HG03469 (cell line): Measurements from ENCODE around the gene CWH43.
"Not testable (repeated sequence)": the region's sequence is repeated elsewhere in the genome, so short reads cannot be mapped to it uniquely, and the experiment has no call there.

Source experiments
- ATAC-seq: cut with Tn5 transposase; IDR thresholded peaks from one replicate; pipeline ENCODE4 v1.9.1; 2021; ENCODE audit warnings: mild to moderate bottlenecking, moderate library complexity, moderate number of reproducible peaks; ENCODE audit not compliant: unreplicated experiment

The CWH43 gene

GRCh38 chr4:49096215-49096614 is 110.1 kb downstream of the CWH43 start:
- not testable (repeated sequence) for ATAC-seq

DNA sequence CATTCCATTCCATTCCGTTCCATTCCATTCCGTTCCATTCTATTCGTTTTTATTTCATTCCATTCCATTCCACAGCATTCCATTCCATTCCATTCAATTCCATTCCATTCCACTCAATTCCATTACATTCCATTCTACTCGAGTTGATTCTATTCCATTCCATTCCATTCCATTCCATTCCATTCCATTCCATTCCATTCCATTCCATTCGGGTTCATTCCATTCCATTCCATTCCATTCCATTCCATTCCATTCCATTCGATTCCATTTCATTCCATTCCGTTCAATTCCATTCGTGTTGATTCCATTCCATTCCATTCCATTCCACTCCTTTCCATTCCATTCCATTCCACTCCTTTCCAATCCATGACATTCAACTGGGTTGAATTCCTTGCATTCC is 110.6 kb downstream of the CWH43 start:
- ATAC-seq, result peak; percentile 29

GRCh38 chr4:49097071-49097470 is 111.0 kb downstream of the CWH43 start:
- ATAC-seq, result not testable (repeated sequence)

- not testable (repeated sequence) for ATAC-seq
These were observed 111.4 kb downstream of the CWH43 start for GRCh38 chr4:49097505-49097904.

- not testable (repeated sequence) for ATAC-seq
These were observed 112.1 kb downstream of the CWH43 start for GRCh38 chr4:49098034-49098759.

DNA sequence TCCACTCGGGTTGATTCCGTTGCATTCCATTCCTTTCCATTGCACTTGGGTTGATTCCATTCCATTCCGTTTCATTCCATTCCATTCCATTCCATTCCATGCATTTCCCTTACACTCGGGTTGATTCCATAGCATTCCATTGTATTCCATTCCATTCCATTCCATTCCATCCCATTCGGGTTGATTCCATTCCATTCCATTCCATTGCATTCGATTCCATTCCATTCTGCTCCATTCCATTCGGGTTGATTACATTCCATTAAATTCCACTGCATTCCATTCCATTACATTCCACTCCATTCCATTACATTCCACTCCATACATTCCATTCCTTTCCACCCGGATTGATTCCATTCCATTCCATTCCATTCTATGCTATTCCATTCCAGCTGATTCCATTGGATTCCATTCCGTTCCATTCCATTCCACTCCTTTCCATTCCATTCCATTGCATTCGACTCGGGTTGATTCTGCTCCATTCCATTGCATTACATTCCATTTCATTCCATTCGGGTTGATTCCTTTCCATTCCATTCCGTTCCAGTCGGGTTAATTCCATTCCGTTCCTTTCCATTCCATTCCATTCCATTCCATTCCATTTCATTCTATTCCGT is 113.9 kb downstream of the CWH43 start:
- ATAC-seq, result not testable (repeated sequence)

- ATAC-seq, result not testable (repeated sequence)
These were observed 116.3 kb downstream of the CWH43 start for GRCh38 chr4:49102344-49102898.

- ATAC-seq, result peak; percentile 18
These were observed 117.5 kb downstream of the CWH43 start for GRCh38 chr4:49103436-49104136.

DNA sequence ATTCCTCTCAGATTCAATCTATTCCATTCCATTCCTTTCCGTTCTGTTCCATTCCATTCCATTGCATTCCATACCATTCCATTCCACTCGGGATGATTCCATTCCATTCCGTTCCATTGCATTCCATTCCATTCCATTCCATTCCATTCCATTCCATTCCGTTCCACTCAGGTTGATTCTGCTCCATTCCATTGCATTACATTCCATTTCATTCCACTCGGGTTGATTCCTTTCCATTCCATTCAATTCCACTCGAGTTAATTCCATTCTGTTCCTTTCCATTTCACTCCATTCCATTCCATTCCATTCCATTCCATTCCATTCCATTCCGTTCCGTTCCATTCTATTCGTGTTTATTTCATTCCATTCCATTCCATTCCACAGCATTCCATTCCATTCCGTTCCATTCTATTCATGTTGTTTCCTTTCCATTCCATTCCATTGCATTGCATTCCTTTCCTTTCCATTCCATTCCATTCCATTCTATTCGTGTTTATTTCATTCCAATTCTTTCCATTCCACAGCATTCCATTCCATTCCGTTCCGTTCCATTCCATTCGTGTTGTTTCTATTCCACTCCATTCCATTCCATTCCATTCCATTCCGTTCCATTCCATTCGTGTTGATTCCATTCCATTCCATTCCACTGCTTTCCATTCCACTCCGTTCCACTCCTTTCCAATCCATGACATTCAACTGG is 118.3 kb downstream of the CWH43 start:
- not testable (repeated sequence) for ATAC-seq

- not testable (repeated sequence) for ATAC-seq
These were observed 119.3 kb downstream of the CWH43 start for GRCh38 chr4:49105248-49105904.

GRCh38 chr4:49107262-49107661 is 121.2 kb downstream of the CWH43 start:
- ATAC-seq, result not testable (repeated sequence)

GRCh38 chr4:49108183-49108978 is 122.3 kb downstream of the CWH43 start:
- ATAC-seq, result peak; percentile 23

DNA sequence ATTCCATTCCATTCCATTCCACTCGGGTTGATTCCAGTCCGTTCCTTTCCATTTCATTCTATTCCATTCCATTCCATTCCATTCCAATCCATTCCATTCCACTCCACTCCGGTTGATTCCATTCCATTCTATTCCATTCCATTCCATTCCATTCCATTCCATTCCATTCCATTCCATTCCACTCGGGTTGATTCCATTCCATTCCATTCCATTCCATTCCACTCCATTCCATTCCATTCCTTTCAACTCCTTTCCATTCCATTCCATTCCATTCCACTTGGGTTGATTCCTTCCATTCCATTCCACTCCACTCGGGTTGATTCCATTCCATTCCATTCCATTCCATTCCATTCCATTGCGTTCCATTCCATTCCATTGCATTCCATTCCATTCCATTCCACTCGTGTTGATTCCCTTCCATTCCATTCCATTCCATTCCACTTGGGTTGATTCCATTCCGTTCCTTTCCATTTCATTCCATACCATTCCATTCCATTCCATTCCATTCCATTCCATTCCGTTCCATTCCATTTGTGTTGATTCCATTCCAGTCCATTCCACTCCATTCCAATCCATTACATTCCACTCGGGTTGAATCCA is 123.6 kb downstream of the CWH43 start:
- ATAC-seq, result peak; percentile 25

DNA sequence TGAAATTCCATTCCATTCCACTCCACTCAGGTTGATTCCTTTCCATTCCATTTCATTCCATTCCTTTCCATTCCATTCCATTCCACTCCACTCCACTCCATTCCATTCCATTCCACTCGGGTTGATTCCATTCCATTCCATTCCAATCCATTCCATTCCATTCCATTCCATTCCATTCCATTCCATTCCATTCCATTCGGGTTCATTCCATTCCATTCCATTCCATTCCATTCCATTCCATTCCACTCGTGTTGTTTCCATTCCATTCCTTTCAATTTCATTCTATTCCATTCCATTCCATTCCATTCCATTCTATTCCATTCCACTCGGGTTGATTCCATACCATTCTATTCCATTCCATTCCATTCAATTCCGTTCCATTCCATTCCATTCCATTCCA is 124.5 kb downstream of the CWH43 start:
- peak; percentile 31 for ATAC-seq
